Kidney epithelial cell (primary cell): ENCODE data around the gene PLXNA1. TPM values are rescaled to one million over a fixed set of nuclear protein-coding genes. Genes with fewer than 3 reads are reported as not detected.

ENCODE experiments used
- DNase-seq: peaks from one replicate; pipeline ENCODE4 v3.0.0-alpha.2; 2010; ENCODE audit warnings: low read depth
- H3K27me3 ChIP-seq: 2 replicates; pipeline ENCODE4 v1.6.0; 2011; ENCODE audit warnings: low read length; ENCODE audit not compliant: control insufficient read depth, insufficient read depth
- H3K36me3 ChIP-seq: 2 replicates; pipeline ENCODE4 v1.5.1; 2011; ENCODE audit warnings: low read length; ENCODE audit not compliant: control insufficient read depth, insufficient read depth
- H3K4me3 ChIP-seq: 2 replicates; pipeline ENCODE4 v1.5.1; 2011; ENCODE audit warnings: low read depth, mild to moderate bottlenecking, control low read depth, low read length
- CTCF ChIP-seq: IDR thresholded peaks from 2 replicates; pipeline ENCODE4 v1.5.1; 2011; ENCODE audit warnings: mild to moderate bottlenecking, moderate library complexity, low read length, control low read depth, inconsistent platforms; ENCODE audit not compliant: insufficient read depth, poor library complexity, severe bottlenecking
- total RNA-seq: library from RNA; depleted of rRNA; stranded (reverse); fragments of >200 nt; gene quantifications from 2 replicates; pipeline ENCODE4 v1.2.3, GENCODE V29; 2015

PLXNA1 gene
- total RNA-seq, 1 donor from 2014 or later, result 54.3 TPM

- no peak for TF ChIP-seq CTCF
- H3K36me3 ChIP-seq, result no peaks in the 10 kb centered on the region
- H3K27me3 ChIP-seq, result no peaks in the 10 kb centered on the region
- DNase-seq, result no peak
- H3K4me3 ChIP-seq, result no peak overlapping the region
Measured at GRCh38 chr3:126955004-126955790, 27.7 kb upstream of the PLXNA1 start.

- DNase-seq, result no peak
- TF ChIP-seq CTCF, result no peak
- Histone ChIP-seq H3K27me3 (no peaks in the 10 kb centered on the region), H3K4me3 (no peak overlapping the region), H3K36me3 (no peaks in the 10 kb centered on the region)
Measured at GRCh38 chr3:126956361-126956760, 26.6 kb upstream of the PLXNA1 start.

GRCh38 chr3:126956866-126957650, 25.9 kb upstream of the PLXNA1 start:
- no peak for DNase-seq
- H3K36me3 ChIP-seq, result no peaks in the 10 kb centered on the region
- no peak overlapping the region for H3K4me3 ChIP-seq
- TF ChIP-seq CTCF, result no peak
- H3K27me3 ChIP-seq, result no peaks in the 10 kb centered on the region

GRCh38 chr3:126957776-126958637, 24.9 kb upstream of the PLXNA1 start:
- Histone ChIP-seq H3K36me3 (no peaks in the 10 kb centered on the region), H3K27me3 (no peaks in the 10 kb centered on the region), H3K4me3 (no peak overlapping the region)
- no peak for TF ChIP-seq CTCF
- no peak for DNase-seq

- TF ChIP-seq CTCF, result no peak
- Histone ChIP-seq H3K36me3 (no peaks in the 10 kb centered on the region), H3K27me3 (no peaks in the 10 kb centered on the region), H3K4me3 (no peak overlapping the region)
- DNase-seq, result no peak
Measured at GRCh38 chr3:126958638-126959085, 24.3 kb upstream of the PLXNA1 start.
